ENCODE data around the gene PDSS2.
"Not testable (repeated sequence)": the region's sequence is repeated elsewhere in the genome, so short reads cannot be mapped to it uniquely, and the experiment has no call there.

PDSS2 gene

DNA sequence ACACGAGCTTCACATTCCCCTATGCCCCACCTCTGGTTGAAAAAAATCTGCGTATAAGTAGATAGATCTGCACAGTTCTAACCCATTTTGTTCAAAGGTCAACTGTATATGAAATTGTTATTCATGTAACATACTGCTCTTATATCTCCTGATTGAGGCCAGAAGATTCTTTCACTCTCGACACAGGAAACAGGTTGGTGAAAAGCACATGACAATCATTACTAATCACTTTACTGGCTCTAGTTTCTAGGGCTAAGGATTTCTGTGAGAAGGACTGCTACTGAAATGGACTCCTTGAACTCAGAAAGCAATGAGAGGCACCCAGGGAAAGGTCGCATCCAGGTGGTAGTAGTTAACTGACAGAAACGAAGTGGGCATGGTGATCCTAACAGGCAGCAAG, 21.7 kb downstream of the PDSS2 start:
- DNase-seq (ENCODE audit: extremely low read depth, low read depth) = no peak
- TF ChIP-seq, protein P1, sequence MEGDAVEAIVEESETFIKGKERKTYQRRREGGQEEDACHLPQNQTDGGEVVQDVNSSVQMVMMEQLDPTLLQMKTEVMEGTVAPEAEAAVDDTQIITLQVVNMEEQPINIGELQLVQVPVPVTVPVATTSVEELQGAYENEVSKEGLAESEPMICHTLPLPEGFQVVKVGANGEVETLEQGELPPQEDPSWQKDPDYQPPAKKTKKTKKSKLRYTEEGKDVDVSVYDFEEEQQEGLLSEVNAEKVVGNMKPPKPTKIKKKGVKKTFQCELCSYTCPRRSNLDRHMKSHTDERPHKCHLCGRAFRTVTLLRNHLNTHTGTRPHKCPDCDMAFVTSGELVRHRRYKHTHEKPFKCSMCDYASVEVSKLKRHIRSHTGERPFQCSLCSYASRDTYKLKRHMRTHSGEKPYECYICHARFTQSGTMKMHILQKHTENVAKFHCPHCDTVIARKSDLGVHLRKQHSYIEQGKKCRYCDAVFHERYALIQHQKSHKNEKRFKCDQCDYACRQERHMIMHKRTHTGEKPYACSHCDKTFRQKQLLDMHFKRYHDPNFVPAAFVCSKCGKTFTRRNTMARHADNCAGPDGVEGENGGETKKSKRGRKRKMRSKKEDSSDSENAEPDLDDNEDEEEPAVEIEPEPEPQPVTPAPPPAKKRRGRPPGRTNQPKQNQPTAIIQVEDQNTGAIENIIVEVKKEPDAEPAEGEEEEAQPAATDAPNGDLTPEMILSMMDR (IDR thresholded peaks at IDR 0.05; ENCODE audit: low read depth, low read length, missing control alignments) = no peak
- no peak overlapping the region for H3K4me3 ChIP-seq (replicated peaks; ENCODE audit: low read depth, low read length)

DNA sequence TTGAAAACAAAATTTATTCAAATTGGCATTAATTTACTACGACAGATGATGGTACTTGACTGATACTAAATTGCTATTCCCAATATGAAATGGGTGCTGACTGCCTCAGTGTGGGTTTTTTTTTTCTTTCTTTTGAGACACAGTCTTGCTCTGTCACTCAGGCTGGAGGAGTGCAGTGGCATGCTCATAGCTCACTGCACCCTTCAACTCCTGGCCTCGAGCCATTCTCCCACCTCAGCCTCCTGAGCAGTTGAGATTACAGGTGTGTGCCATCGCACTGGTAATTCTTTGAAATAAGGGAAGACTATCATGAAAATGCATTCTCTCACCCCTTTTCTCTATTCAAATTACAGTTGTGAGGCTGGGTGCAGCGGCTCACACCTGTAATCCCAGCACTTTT, 22.5 kb downstream of the PDSS2 start:
- DNase-seq (ENCODE audit: extremely low read depth, low read depth) = no peak
- TF ChIP-seq, protein P1 (IDR thresholded peaks at IDR 0.05; ENCODE audit: low read depth, low read length, missing control alignments) = no peak
- H3K4me3 ChIP-seq (replicated peaks; ENCODE audit: low read depth, low read length) = no peak overlapping the region

DNA sequence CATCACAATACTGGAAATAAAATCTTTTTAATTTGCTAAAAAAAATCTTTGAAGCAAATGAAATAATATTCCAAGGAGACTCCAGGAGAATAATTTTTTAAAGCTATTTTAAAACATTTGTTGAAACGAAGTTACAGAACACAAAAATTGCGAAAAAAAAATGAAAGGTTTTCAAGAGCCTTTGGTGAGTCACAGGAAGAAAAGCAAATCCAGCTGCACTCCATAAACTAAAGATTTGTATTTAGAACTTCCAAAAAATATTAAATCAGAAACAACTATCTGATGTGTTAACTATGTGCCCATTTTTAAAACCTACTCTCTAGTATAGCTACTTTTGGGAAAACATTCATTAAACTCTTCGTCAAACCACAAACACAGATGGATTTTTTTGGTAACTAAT, 23.6 kb downstream of the PDSS2 start:
- H3K4me3 ChIP-seq (replicated peaks; ENCODE audit: low read depth, low read length) = no peak overlapping the region
- no peak for DNase-seq (ENCODE audit: extremely low read depth, low read depth)
- TF ChIP-seq, protein P1 (IDR thresholded peaks at IDR 0.05; ENCODE audit: low read depth, low read length, missing control alignments) = no peak

DNA sequence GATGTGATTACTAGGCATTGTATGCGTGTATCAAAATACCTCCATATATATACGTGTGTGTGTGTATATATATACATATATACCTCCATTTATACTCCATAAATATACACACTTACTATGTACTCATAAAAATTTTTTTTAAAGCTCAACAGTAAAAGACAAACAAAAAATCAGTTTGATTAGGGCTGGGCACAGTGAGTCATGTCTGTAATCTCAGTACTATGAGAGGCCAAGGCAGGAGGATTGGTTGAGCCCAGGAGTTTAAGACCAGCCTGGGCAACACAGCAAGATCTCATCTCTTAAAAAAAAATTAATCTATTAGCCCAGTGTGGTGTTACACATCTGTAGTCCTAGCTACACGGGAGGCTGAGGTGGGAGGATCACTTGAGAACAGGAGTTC, 24.6 kb downstream of the PDSS2 start:
- DNase-seq (ENCODE audit: extremely low read depth, low read depth) = no peak
- no peak overlapping the region for H3K4me3 ChIP-seq (replicated peaks; ENCODE audit: low read depth, low read length)
- TF ChIP-seq, protein P1 (IDR thresholded peaks at IDR 0.05; ENCODE audit: low read depth, low read length, missing control alignments) = no peak

DNA sequence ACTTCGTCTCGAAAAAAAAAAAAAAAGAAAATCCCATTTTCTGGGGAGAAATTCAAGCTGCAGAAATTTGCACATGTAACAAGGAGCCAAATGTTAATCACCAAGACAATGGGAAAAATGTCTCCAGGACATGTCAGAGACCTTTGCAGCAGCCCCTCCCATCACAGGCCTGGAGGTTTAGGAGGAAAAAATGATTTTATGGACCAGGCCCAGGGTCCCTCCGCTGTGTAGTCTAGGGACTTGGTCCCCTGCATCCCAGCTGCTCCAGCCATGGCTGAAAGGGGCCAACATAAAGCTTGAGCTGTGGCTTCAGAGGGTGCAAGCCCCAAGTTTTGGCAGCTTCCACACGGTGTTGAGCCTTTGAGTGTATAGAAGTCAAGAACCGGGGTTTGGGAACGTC, 33.4 kb downstream of the PDSS2 start:
- DNase-seq (ENCODE audit: extremely low read depth, low read depth); H3K4me3 ChIP-seq (replicated peaks; ENCODE audit: low read depth, low read length): not testable (repeated sequence)

DNA sequence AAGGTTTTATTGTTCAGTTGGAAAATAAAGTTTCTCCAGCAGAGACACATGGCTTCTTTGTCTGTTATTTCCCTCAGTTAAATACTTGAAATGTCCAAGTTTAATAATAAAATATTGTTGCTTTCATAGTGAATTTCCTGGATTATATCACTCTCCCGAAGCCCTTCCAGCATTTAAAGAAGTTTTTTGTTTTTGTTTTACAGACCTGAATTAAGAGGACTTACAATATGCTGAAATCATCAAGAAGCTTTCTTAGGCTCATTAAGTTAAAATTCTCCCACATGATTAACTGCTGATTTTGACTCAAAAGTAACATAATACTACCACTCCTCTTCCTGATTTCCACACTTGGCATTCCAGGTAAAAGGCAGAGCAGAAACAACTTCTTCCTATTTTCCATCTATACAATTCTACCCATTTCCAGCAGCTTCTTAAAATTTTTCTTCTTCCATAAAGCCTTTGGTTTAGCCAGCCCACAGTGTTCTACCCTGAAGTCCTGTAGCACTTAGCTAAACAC, 35.8 kb downstream of the PDSS2 start:
- no peak overlapping the region for H3K4me3 ChIP-seq (replicated peaks; ENCODE audit: low read depth, low read length)
- no peak for DNase-seq (ENCODE audit: extremely low read depth, low read depth)
- TF ChIP-seq, protein P1 (IDR thresholded peaks at IDR 0.05; ENCODE audit: low read depth, low read length, missing control alignments) = no peak

DNA sequence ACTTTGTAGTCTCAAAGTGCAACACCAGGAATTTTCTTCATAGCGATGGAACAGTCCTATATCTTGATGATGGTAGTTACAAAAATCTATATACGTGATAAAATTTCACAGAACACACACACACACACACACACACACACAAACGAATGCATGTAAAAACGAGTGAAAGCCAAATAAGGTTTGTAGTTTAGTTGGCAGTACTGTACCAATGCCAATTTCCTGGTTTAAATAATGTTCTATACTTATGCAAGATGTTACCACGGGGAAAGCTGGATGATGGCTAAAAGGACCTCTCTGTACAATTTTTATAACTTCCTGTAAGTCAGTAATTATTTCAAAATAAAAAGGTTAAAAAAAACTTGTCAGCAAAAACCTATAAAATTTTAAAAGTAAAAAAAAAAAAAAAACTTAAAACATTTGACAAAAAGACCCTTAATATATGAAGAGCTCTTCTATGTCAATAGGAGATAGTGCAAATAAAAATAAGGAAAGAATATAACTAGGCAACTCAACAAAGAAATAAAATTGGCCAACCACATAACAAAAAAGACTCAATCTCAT, 37.6 kb downstream of the PDSS2 start:
- TF ChIP-seq, protein P1 (IDR thresholded peaks at IDR 0.05; ENCODE audit: low read depth, low read length, missing control alignments) = no peak
- DNase-seq (ENCODE audit: extremely low read depth, low read depth) = no peak
- no peak overlapping the region for H3K4me3 ChIP-seq (replicated peaks; ENCODE audit: low read depth, low read length)
